Mesenchymal stem cell (in vitro differentiated cells and primary cell): ENCODE measurements around the gene RAB11B.

ENCODE experiments used
- DNase-seq: peaks from one replicate; pipeline ENCODE4 v3.0.0-alpha.2; 2013
- H2AFZ ChIP-seq: one replicate; pipeline ENCODE4 v1.6.1; 2013; ENCODE audit warnings: low read depth, mild to moderate bottlenecking, control low read depth, inconsistent platforms, low read length, moderate library complexity
- H2AK5ac ChIP-seq: 2 replicates; pipeline ENCODE4 v1.6.1; 2013; ENCODE audit warnings: low read length, moderate library complexity, mild to moderate bottlenecking, inconsistent platforms; ENCODE audit not compliant: severe bottlenecking
- H2BK120ac ChIP-seq: one replicate; pipeline ENCODE4 v1.6.1; 2013; ENCODE audit warnings: low read depth, mild to moderate bottlenecking, inconsistent platforms, low read length, moderate library complexity
- H2BK12ac ChIP-seq, 2 experiments: one replicate each; pipeline ENCODE4 v1.6.1; 2013; ENCODE audit warnings: inconsistent platforms in 2 of 2, low read length in 2 of 2, mild to moderate bottlenecking in 2 of 2, moderate library complexity in 2 of 2, control low read depth in 1 of 2
- H2BK15ac ChIP-seq: one replicate; pipeline ENCODE4 v1.6.1; 2013; ENCODE audit warnings: mild to moderate bottlenecking, low read depth, inconsistent platforms; ENCODE audit not compliant: poor library complexity, severe bottlenecking
- H2BK5ac ChIP-seq: 2 replicates; pipeline ENCODE4 v1.6.1; 2013; ENCODE audit warnings: low read depth, mild to moderate bottlenecking, low read length, control low read depth, inconsistent platforms; ENCODE audit not compliant: poor library complexity, severe bottlenecking
- H3K14ac ChIP-seq, 2 experiments: one replicate each; pipeline ENCODE4 v1.6.1; 2013; ENCODE audit warnings: inconsistent platforms in 2 of 2, low read length in 2 of 2, control low read depth in 1 of 2, mild to moderate bottlenecking in 1 of 2, moderate library complexity in 1 of 2
- H3K18ac ChIP-seq, 2 experiments: one replicate each; pipeline ENCODE4 v1.6.1; 2013; ENCODE audit warnings: inconsistent platforms in 2 of 2, low read length in 2 of 2, control low read depth in 1 of 2, low read depth in 1 of 2, mild to moderate bottlenecking in 1 of 2
- H3K23ac ChIP-seq, 2 experiments: one replicate each; pipeline ENCODE4 v1.6.1; 2013; ENCODE audit warnings: inconsistent platforms in 2 of 2, low read length in 2 of 2, mild to moderate bottlenecking in 2 of 2, moderate library complexity in 2 of 2, control low read depth in 1 of 2
- H3K27ac ChIP-seq: 2 replicates; pipeline ENCODE4 v1.5.1; 2013; ENCODE audit warnings: mild to moderate bottlenecking, moderate library complexity, low read length, control low read depth, inconsistent platforms; ENCODE audit not compliant: poor library complexity, severe bottlenecking
- H3K27me3 ChIP-seq, 2 experiments: 2 replicates each; pipeline versions ENCODE4 v1.6.1 to v1.7.0; 2013; ENCODE audit warnings: low read length in 2 of 2, mild to moderate bottlenecking in 2 of 2, moderate library complexity in 2 of 2, control low read depth in 1 of 2, inconsistent platforms in 1 of 2; ENCODE audit not compliant: control insufficient read depth in 1 of 2, insufficient read depth in 1 of 2
- H3K36me3 ChIP-seq, 2 experiments: 2 replicates each; pipeline versions ENCODE4 v1.6.1 to v1.7.0; 2013; ENCODE audit warnings: low read length in 2 of 2, control low read depth in 1 of 2, inconsistent platforms in 1 of 2, low read depth in 1 of 2, mild to moderate bottlenecking in 1 of 2; ENCODE audit not compliant: insufficient read depth in 2 of 2, control insufficient read depth in 1 of 2
- H3K4ac ChIP-seq, 2 experiments: one replicate each; pipeline ENCODE4 v1.6.1; 2013; ENCODE audit warnings: inconsistent platforms in 2 of 2, low read length in 2 of 2, mild to moderate bottlenecking in 2 of 2, moderate library complexity in 2 of 2, control low read depth in 1 of 2, low read depth in 1 of 2
- H3K4me1 ChIP-seq: 2 replicates; pipeline ENCODE4 v1.6.1; 2013; ENCODE audit warnings: low read depth, low read length, control low read depth; ENCODE audit not compliant: control insufficient read depth, insufficient read depth
- H3K4me2 ChIP-seq: 2 replicates; pipeline ENCODE4 v1.6.1; 2013; ENCODE audit warnings: low read length, mild to moderate bottlenecking, inconsistent platforms; ENCODE audit not compliant: poor library complexity, severe bottlenecking
- H3K4me3 ChIP-seq, 2 experiments: 2 replicates each; pipeline versions ENCODE4 v1.5.1 to v1.7.0; 2013; ENCODE audit warnings: low read length in 2 of 2, mild to moderate bottlenecking in 2 of 2, control low read depth in 1 of 2, low read depth in 1 of 2; ENCODE audit not compliant: insufficient read depth in 1 of 2
- H3K79me1 ChIP-seq: replicated peaks from 2 replicates; pipeline ENCODE4 v1.6.1; 2013; ENCODE audit warnings: mild to moderate bottlenecking, control low read depth, low read length, inconsistent platforms; ENCODE audit not compliant: poor library complexity, severe bottlenecking
- H3K9ac ChIP-seq: 2 replicates; pipeline ENCODE4 v1.7.0; 2013; ENCODE audit warnings: mild to moderate bottlenecking, low read length, moderate library complexity
- H3K9me3 ChIP-seq: 2 replicates; pipeline ENCODE4 v1.7.0; 2013; ENCODE audit warnings: mild to moderate bottlenecking, low read length; ENCODE audit not compliant: control insufficient read depth
- H4K8ac ChIP-seq: one replicate; pipeline ENCODE4 v1.6.1; 2013; ENCODE audit warnings: inconsistent platforms, mild to moderate bottlenecking, low read length, moderate library complexity
- H4K91ac ChIP-seq: one replicate; pipeline ENCODE4 v1.6.1; 2013; ENCODE audit warnings: mild to moderate bottlenecking, low read length, inconsistent platforms
- WGBS: methylation state at CpG from one replicate; pipeline ENCODE4 v1.1.7; 2013; ENCODE audit warnings: mixed read lengths; 5-methylcytosine and 5-hydroxymethylcytosine counted together

Gene RAB11B

DNA sequence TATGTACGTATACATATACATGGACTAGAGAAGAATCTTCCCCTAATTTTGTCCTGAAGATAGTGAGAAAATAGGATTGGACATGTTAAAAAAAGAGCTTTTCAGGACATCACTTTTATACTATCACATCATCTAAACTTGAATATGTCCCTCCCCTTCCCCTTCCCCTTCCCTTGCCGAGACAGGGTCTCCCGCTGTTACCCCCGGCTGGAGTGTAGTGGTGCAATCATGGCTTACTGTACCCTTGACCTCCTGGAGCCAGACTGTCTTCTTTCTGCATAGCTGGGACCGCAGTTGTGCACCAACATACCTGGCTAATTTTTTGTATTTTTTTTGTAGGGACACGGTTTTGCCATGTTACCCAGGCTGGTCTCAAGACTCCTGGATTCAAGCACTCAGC is 61.2 kb downstream of the RAB11B start:
- no peak overlapping the region for H2BK120ac ChIP-seq
- H2AK5ac ChIP-seq, result peak overlapping the region; percentile 84
- no peaks in the 10 kb centered on the region for H3K27me3 ChIP-seq
- H2AFZ ChIP-seq, result no peak overlapping the region
- DNase-seq, result no peak
- H3K4ac ChIP-seq, result no peak overlapping the region
- H3K4me2 ChIP-seq, result peak overlapping the region; percentile 31
- H3K4me1 ChIP-seq, result peaks cover 43% of the 10 kb centered on the region
- H4K8ac ChIP-seq, result no peak overlapping the region
- no peak overlapping the region for H3K23ac ChIP-seq
- 77% methylated on average over 5 of the region's 6 CpGs for WGBS
- no peak overlapping the region for H4K91ac ChIP-seq
- no peaks in the 10 kb centered on the region for H3K9me3 ChIP-seq
- peak overlapping the region; percentile 42 for H3K9ac ChIP-seq
- no peaks in the 10 kb centered on the region for H3K79me1 ChIP-seq
- peak overlapping the region in 1 of 2 experiments; percentile 39 for H3K4me3 ChIP-seq
- no peak overlapping the region for H2BK15ac ChIP-seq
- no peak overlapping the region for H3K18ac ChIP-seq
- H3K27ac ChIP-seq, result peak overlapping the region; percentile 83
- no peak overlapping the region for H3K14ac ChIP-seq
- no peak overlapping the region for H2BK12ac ChIP-seq
- H3K36me3 ChIP-seq, result peaks cover 13 to 30% of the 10 kb centered on the region in 2 experiments
- peak overlapping the region; percentile 33 for H2BK5ac ChIP-seq

DNA sequence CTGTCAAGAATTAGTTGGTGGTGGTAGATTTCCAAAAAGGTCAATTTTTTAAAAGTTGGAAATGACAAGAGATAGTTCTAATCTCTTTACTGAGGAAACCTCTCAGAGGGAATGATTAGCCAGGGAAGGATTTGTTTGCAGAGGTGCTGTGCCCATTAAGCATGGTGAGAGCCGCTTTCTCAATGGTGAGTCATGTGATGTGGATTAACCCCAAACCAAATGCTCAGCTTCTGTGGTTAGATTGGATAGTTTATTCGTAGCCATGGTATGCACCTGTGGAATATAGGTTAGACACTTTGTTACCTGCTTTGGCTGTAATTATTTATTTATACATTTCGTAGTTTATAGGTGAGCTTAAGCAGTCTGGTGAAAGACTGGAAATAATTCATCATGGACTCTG is 61.7 kb downstream of the RAB11B start:
- H3K9ac ChIP-seq, result peak overlapping the region; percentile 42
- H3K4me1 ChIP-seq, result peaks cover 41% of the 10 kb centered on the region
- H3K18ac ChIP-seq, result no peak overlapping the region
- peak overlapping the region; percentile 31 for H3K4me2 ChIP-seq
- 35% methylated on average over 3 of the region's 3 CpGs for WGBS
- no peak overlapping the region for H4K91ac ChIP-seq
- no peak overlapping the region for H4K8ac ChIP-seq
- H3K79me1 ChIP-seq, result no peaks in the 10 kb centered on the region
- DNase-seq, result peak; percentile 61
- no peaks in the 10 kb centered on the region for H3K27me3 ChIP-seq
- H2AFZ ChIP-seq, result no peak overlapping the region
- H3K23ac ChIP-seq, result no peak overlapping the region
- H3K36me3 ChIP-seq, result peaks cover 17 to 30% of the 10 kb centered on the region in 2 experiments
- H2BK15ac ChIP-seq, result no peak overlapping the region
- no peak overlapping the region for H2BK120ac ChIP-seq
- H3K4me3 ChIP-seq, result peak overlapping the region in 1 of 2 experiments; percentile 39
- no peak overlapping the region for H3K4ac ChIP-seq
- H3K14ac ChIP-seq, result no peak overlapping the region
- no peak overlapping the region for H2BK12ac ChIP-seq
- H3K9me3 ChIP-seq, result no peaks in the 10 kb centered on the region
- peak overlapping the region; percentile 83 for H3K27ac ChIP-seq
- no peak overlapping the region for H2BK5ac ChIP-seq
- no peak overlapping the region for H2AK5ac ChIP-seq

DNA sequence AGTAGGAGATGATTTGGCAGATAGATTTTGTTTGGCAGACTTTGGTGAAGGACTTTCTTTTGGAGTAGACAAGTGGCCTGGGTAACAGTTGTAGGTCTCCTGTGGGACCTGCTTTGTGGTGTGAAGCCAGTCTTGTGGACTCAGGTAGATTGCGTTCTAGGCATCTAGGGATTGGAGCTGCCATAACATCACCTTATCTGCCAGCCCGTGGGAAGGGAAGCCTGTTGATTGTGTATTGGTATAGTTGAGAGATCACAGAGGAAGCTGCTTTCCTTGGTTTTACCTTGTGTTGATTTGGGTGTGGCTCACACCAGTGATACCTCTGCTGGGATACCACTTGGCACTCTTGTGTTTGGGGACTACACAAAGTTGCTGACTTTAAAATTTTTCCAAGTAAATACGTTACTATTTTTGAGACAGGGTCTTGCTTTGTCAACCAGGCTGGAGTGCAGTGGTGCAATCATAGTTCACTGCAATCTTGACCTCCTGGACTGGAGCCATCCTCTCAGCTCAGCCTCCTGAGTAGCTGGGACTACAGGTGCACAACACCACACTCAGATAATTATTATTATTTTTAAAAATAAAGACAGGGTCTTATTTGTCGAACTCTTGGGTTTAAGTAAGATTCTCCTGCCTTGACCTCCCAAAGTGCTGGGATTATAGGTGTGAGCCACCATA is 62.4 kb downstream of the RAB11B start:
- H3K4me1 ChIP-seq, result peaks cover 38% of the 10 kb centered on the region
- no peak overlapping the region for H3K23ac ChIP-seq
- H3K9ac ChIP-seq, result no peak overlapping the region
- no peak overlapping the region for H3K14ac ChIP-seq
- no peak for DNase-seq
- H2BK120ac ChIP-seq, result no peak overlapping the region
- H3K4ac ChIP-seq, result no peak overlapping the region
- H3K36me3 ChIP-seq, result peaks cover 12 to 30% of the 10 kb centered on the region in 2 experiments
- no peak overlapping the region for H2BK5ac ChIP-seq
- no peaks in the 10 kb centered on the region for H3K9me3 ChIP-seq
- 85% methylated on average over 4 of the region's 4 CpGs for WGBS
- peak overlapping the region; percentile 9 for H3K27ac ChIP-seq
- no peak overlapping the region for H2AFZ ChIP-seq
- H3K4me3 ChIP-seq, result no peak overlapping the region
- H4K8ac ChIP-seq, result no peak overlapping the region
- H3K4me2 ChIP-seq, result no peak overlapping the region
- H3K79me1 ChIP-seq, result no peaks in the 10 kb centered on the region
- H2BK12ac ChIP-seq, result no peak overlapping the region
- no peaks in the 10 kb centered on the region for H3K27me3 ChIP-seq
- H2AK5ac ChIP-seq, result peak overlapping the region; percentile 4
- H4K91ac ChIP-seq, result no peak overlapping the region
- no peak overlapping the region for H3K18ac ChIP-seq
- no peak overlapping the region for H2BK15ac ChIP-seq

DNA sequence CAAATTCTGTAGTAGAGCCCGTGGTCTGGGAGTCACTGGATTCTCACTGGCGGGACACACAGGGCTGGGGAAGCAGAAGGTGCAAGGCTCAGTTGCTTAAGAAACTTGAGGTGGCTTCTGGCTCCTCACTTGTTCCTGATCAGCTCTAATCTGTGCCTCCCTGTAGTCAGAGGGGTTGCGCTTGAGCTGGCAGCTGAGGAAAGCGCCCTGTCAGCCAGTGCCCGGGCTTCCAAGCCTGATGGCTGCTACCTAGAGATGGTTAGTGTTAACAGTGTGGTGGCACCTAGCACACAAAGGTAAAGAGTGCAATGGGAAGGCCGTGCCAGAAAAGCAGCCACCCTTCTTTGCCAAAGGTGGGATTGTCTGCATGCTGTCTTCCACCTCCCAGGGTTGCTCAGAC is 63.5 kb downstream of the RAB11B start:
- Histone ChIP-seq H3K9me3 (no peaks in the 10 kb centered on the region), H3K27me3 (no peaks in the 10 kb centered on the region), H2BK15ac (no peak overlapping the region), H3K27ac (peak overlapping the region; percentile 24), H2AK5ac (peak overlapping the region; percentile 49), H2BK120ac (no peak overlapping the region), H2AFZ (no peak overlapping the region), H3K36me3 (peaks cover 15 to 37% of the 10 kb centered on the region in 2 experiments), H3K4me3 (no peak overlapping the region), H3K79me1 (no peaks in the 10 kb centered on the region), H3K4me1 (peaks cover 37% of the 10 kb centered on the region), H2BK12ac (no peak overlapping the region), H3K4ac (no peak overlapping the region), H4K91ac (no peak overlapping the region), H3K14ac (no peak overlapping the region), H2BK5ac (no peak overlapping the region), H3K23ac (no peak overlapping the region), H3K4me2 (peak overlapping the region; percentile 18), H3K18ac (no peak overlapping the region), H3K9ac (peak overlapping the region; percentile 22), H4K8ac (no peak overlapping the region)
- no peak for DNase-seq
- WGBS, result 96% methylated on average over 6 of the region's 6 CpGs
